Activated naive CD4-positive, alpha-beta T cell treated with anti-CD3 and anti-CD28 coated beads for 36 hours (primary cell): Measurements from ENCODE around the gene TSPAN5. TPM values are rescaled to one million over a fixed set of nuclear protein-coding genes. Genes with fewer than 3 reads are reported as not detected.

Source experiments
- CTCF ChIA-PET: fragments of 350-600 bp; sonication (Branson Sonifier 250); formaldehyde crosslinking; loops from one replicate; lab custom pipeline; 2021; ENCODE audit warnings: antibody characterized with exemption; lab: Charles Lee
- DNase-seq: peaks from one replicate; pipeline ENCODE4 v3.0.0-alpha.2; 2020
- H3K27ac Mint-ChIP-seq: one replicate; pipeline ENCODE4 v1.8.0; 2021; ENCODE audit warnings: mild to moderate bottlenecking, mixed read lengths
- H3K27me3 Mint-ChIP-seq: one replicate; pipeline ENCODE4 v1.8.0; 2021; ENCODE audit warnings: low read depth, mixed read lengths
- H3K36me3 Mint-ChIP-seq: one replicate; pipeline ENCODE4 v1.8.0; 2021; ENCODE audit warnings: low read depth, mixed read lengths
- H3K4me1 Mint-ChIP-seq: one replicate; pipeline ENCODE4 v1.8.0; 2021; ENCODE audit warnings: low read depth, mixed read lengths
- H3K4me3 Mint-ChIP-seq: one replicate; pipeline ENCODE4 v1.8.0; 2021; ENCODE audit warnings: mild to moderate bottlenecking, moderate library complexity, mixed read lengths
- H3K9me3 Mint-ChIP-seq: one replicate; pipeline ENCODE4 v1.8.0; 2021; ENCODE audit warnings: mixed read lengths
- intact Hi-C: fragments of 100-400 bp; cut with micrococcal nuclease; formaldehyde crosslinking; loops from one replicate; pipeline ENCODE4 v1.15.1; 2023
- total RNA-seq, 2 experiments: library from RNA; stranded (reverse); gene quantifications; one replicate each; pipeline ENCODE4 v1.2.3, GENCODE V29; 2021

Gene TSPAN5
- total RNA-seq, 2 experiments from 2014 or later: 12.5 to 13.1 TPM

DNA sequence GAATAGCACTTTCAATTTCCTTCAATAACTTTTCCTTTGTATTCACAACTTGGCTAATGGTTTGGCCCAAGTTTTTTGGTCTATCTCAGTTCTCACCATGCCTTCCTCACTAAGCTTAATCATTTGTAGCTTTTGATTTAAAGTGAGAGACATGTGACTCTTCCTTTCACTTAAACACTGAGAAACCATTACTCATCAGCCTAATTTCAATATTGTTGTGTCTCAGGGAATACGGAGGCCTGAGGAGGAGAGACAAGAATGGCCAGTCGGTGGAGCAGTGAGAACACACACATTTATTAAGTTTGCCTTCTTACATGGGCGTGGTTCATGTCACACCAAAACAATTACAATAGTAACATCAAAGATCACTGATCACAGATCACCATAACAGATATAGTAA, 56.7 kb downstream of the TSPAN5 start:
- DNase-seq: peak; percentile 63
- Mint-ChIP-seq H3K9me3 (peaks cover 10% of the 10 kb centered on the region), H3K36me3 (peaks cover 13% of the 10 kb centered on the region), H3K4me3 (peak overlapping the region; percentile 41), H3K4me1 (peaks cover 46% of the 10 kb centered on the region), H3K27ac (peak overlapping the region; percentile 84), H3K27me3 (no peaks in the 10 kb centered on the region)
- intact Hi-C loops: loop anchor here (1.0 to 5.0 kb wide), 18 partner anchors 23 to 1246 kb away; partner anchors contain the start of genes METAP1, STPG2 and TSPAN5
- CTCF ChIA-PET: interaction anchor here (0.6 to 1.4 kb wide), 9 partner anchors 19 to 134 kb away, joined by 3 to 5 read pairs (median 3); partner anchors contain the start of gene TSPAN5

DNA sequence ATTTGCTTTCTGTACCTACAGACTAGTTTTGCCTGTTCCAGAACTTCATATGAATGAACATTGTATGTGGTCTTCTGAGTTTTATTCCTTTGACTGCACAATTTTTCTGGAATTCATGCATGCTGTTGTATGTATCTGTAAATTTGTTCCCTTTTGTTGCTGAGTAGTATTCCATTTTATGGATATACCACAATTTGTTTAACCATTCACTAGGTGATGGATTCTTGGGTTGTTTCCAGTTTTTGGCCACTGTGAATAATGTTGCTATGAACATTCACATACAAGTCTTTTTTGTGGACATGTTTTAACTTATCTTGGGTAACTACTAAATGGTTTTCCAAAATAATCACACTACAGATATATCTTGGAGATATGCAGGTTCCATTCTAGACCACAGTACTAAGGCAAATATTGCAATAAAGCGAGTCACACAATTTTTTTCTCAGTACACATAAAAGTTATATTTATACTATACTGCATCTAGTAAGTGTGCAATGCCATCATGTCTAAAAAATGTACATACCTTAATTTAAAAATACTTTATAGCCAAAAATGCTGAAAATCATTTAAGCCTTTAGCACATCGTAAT, 58.7 kb downstream of the TSPAN5 start:
- H3K4me3 Mint-ChIP-seq: no peak overlapping the region
- CTCF ChIA-PET: interaction anchor here (1.0 kb wide), 1 partner anchor 46 kb away, joined by 3 read pairs; no protein-coding TSS in a partner anchor
- H3K36me3 Mint-ChIP-seq: peaks cover 10% of the 10 kb centered on the region
- H3K4me1 Mint-ChIP-seq: peaks cover 40% of the 10 kb centered on the region
- H3K9me3 Mint-ChIP-seq: peaks cover 10% of the 10 kb centered on the region
- H3K27me3 Mint-ChIP-seq: no peaks in the 10 kb centered on the region
- intact Hi-C loops: loop anchor here (2.0 to 5.0 kb wide), 8 partner anchors 89 to 1248 kb away; no protein-coding TSS in a partner anchor
- DNase-seq: no peak
- no peak overlapping the region for H3K27ac Mint-ChIP-seq

DNA sequence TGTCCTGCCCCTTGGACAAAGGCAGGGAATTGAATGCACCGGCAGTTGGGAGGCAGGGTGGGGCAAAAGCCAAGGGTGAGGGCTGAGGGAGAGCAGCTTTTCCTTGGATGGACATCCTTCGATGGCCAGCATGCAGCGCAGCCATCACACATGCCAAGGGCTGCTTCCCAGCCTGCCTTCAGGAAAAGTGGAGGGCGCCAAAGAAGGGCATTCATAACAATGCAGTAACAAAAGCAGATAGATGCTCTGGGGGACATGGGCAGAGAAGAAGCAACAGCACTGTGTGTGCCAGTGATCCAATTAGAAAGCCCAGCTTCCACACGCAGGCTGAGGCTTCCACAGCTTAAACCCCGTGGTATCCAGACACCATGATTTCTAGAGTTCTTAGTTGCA, 71.5 kb downstream of the TSPAN5 start:
- Mint-ChIP-seq H3K36me3 (peaks cover 2% of the 10 kb centered on the region), H3K4me1 (peaks cover 17% of the 10 kb centered on the region), H3K27ac (no peak overlapping the region), H3K4me3 (no peak overlapping the region), H3K9me3 (no peaks in the 10 kb centered on the region), H3K27me3 (no peaks in the 10 kb centered on the region)
- CTCF ChIA-PET: no interaction called here
- intact Hi-C loops: no loop called here
- DNase-seq: no peak

DNA sequence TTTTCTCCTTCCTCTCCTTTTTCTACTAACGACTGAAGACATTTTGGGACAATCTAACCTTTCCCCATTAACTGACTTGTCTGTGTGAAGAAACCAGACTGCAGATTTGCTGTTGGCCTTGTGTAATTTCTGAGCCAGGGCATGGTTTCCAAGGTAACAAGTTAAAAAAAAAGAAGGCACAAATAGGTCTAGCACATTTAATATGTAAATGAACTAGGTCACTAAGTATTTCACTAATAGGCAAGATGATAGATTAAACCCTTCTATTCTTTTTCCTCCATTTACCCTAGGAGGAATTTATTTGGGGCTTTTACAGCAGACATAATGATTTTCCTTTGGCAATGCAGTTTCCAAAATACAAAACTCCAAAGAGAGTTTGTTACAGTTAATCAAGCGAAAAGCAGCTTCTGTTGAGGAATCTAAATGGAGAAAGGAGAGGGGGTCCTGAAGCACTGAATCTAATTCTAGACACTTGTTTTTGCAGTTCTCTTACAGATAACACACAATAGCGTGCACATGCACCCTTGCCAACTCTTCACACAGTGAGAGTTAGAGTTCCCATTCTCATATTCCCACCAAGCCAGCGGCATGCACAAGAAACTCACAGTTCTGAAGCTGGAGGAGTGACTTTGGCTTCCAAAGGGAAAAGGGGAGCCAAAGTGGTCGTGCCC, 72.0 kb downstream of the TSPAN5 start:
- Mint-ChIP-seq H3K9me3 (no peaks in the 10 kb centered on the region), H3K27me3 (no peaks in the 10 kb centered on the region), H3K36me3 (peaks cover 2% of the 10 kb centered on the region), H3K4me3 (no peak overlapping the region), H3K4me1 (peaks cover 22% of the 10 kb centered on the region), H3K27ac (no peak overlapping the region)
- CTCF ChIA-PET: no interaction called here
- intact Hi-C loops: no loop called here
- no peak for DNase-seq

DNA sequence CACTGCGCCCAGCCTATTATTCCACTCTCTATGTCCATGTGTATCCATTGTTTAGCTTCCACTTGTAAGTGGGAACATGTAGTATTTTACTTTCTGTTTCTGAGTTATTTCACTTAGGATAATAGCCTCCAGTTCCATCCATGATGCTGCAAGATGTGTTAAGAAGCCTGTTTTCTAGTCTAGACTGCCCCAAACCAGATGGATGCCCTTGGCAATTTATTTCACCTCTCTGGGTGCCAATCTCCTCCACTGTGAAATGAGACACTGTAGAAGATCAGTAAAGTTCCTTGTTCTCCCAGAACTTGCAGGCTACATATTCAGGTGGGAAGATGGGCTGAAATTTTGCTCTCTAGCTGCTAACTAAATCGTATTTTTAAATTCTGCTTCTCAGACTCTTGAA, 72.8 kb downstream of the TSPAN5 start:
- Mint-ChIP-seq H3K36me3 (peaks cover 2% of the 10 kb centered on the region), H3K27ac (no peak overlapping the region), H3K4me1 (peaks cover 29% of the 10 kb centered on the region), H3K27me3 (no peaks in the 10 kb centered on the region), H3K4me3 (no peak overlapping the region), H3K9me3 (no peaks in the 10 kb centered on the region)
- intact Hi-C loops: no loop called here
- CTCF ChIA-PET: no interaction called here
- DNase-seq: no peak

DNA sequence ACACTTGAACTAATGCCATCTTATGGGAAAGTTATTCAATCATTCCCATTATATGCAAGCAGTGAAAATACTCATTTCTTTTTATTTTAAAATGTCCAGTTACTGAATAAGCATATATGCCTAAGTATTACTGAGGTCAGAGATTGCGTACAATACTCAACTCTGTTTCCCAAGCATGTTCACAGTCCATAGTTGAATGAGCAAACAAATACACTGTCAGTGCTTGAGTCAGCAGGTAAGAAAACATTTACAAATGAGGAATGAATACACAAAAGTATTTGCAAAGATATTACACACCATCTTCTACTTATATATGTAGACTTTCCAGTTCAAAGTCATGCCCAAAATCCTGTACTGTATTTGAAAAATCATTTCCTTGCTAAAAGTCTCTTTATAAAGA, 74.1 kb downstream of the TSPAN5 start:
- peaks cover 29% of the 10 kb centered on the region for H3K4me1 Mint-ChIP-seq
- CTCF ChIA-PET: interaction anchor here (0.8 to 0.9 kb wide), 2 partner anchors 25 to 29 kb away, joined by 3 read pairs; no protein-coding TSS in a partner anchor
- H3K27me3 Mint-ChIP-seq: no peaks in the 10 kb centered on the region
- intact Hi-C loops: no loop called here
- no peak for DNase-seq
- H3K27ac Mint-ChIP-seq: no peak overlapping the region
- H3K4me3 Mint-ChIP-seq: no peak overlapping the region
- H3K9me3 Mint-ChIP-seq: no peaks in the 10 kb centered on the region
- H3K36me3 Mint-ChIP-seq: peaks cover 2% of the 10 kb centered on the region

DNA sequence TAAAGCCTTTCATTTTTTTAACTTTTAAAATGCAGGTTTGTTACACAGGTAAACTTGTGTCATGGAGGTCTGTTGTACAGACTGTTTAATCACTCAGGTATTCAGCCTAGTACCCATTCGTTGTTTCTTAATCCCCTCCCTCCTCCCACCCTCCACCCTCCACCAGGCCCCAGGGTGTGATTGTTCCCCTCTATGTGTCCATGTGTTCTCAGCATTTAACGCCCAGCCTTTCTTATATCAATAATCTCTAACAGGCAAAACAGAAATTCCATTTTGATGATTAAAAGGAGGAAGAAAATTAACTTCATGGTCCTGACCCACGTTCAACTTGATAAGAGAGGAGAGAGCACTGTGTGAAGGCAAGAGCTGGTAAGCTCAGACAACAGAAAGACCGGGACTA, 75.1 kb downstream of the TSPAN5 start:
- H3K27ac Mint-ChIP-seq: no peak overlapping the region
- H3K9me3 Mint-ChIP-seq: no peaks in the 10 kb centered on the region
- no peaks in the 10 kb centered on the region for H3K27me3 Mint-ChIP-seq

DNA sequence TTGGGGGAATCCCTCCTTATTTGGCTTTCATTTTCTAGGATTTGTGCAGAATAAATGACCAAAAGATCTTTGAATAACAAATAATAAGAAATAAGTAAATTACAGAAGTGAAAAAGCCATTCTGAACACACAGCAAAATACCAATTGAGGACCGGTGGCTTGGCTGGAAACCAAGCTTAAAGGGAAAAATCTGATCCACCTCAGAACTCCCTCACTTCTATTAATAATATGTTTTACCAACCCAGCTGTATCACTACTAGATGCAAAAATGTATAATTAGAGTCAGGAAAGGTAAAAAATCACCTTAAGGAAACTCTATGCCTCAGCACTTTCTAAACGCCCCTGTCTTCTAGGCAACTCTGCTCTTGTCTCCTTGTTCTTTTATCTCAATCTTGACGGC, 77.3 kb downstream of the TSPAN5 start:
- no peaks in the 10 kb centered on the region for H3K27me3 Mint-ChIP-seq
- intact Hi-C loops: no loop called here
- no peak for DNase-seq
- no peak overlapping the region for H3K4me3 Mint-ChIP-seq
- CTCF ChIA-PET: no interaction called here
- H3K27ac Mint-ChIP-seq: no peak overlapping the region
- H3K4me1 Mint-ChIP-seq: peaks cover 45% of the 10 kb centered on the region
- peaks cover 3% of the 10 kb centered on the region for H3K36me3 Mint-ChIP-seq
- no peaks in the 10 kb centered on the region for H3K9me3 Mint-ChIP-seq

More for the DNA sequence above, 75.1 kb downstream of the TSPAN5 start:
- peaks cover 38% of the 10 kb centered on the region for H3K4me1 Mint-ChIP-seq
- CTCF ChIA-PET: interaction anchor here (0.9 kb wide), 1 partner anchor 26 kb away, joined by 3 read pairs; no protein-coding TSS in a partner anchor
- intact Hi-C loops: no loop called here
- H3K4me3 Mint-ChIP-seq: no peak overlapping the region
- H3K36me3 Mint-ChIP-seq: peaks cover 2% of the 10 kb centered on the region
- DNase-seq: no peak

DNA sequence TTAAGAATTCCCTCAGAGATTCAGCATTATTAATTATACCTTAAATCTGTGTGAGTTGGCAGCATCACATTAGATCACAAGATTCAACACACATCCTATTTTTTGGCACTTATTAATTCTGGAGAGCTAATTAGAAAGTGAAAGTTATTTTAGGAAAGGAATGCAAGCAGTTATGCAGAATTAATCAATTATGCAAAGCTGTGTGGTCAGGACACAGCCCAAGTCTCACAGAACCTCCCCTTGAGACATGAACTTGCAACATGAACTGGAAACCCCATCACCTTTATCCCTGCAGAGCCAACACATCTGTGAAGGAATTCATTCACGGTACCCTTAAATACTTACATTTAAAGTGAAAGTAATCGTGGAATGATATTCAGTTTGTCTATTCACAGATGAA, 80.5 kb downstream of the TSPAN5 start:
- no peak for DNase-seq
- no peak overlapping the region for H3K27ac Mint-ChIP-seq
- intact Hi-C loops: no loop called here
- no peaks in the 10 kb centered on the region for H3K27me3 Mint-ChIP-seq
- H3K36me3 Mint-ChIP-seq: peaks cover 13% of the 10 kb centered on the region
- CTCF ChIA-PET: no interaction called here
- H3K4me1 Mint-ChIP-seq: peaks cover 43% of the 10 kb centered on the region
- H3K9me3 Mint-ChIP-seq: no peaks in the 10 kb centered on the region
- no peak overlapping the region for H3K4me3 Mint-ChIP-seq

DNA sequence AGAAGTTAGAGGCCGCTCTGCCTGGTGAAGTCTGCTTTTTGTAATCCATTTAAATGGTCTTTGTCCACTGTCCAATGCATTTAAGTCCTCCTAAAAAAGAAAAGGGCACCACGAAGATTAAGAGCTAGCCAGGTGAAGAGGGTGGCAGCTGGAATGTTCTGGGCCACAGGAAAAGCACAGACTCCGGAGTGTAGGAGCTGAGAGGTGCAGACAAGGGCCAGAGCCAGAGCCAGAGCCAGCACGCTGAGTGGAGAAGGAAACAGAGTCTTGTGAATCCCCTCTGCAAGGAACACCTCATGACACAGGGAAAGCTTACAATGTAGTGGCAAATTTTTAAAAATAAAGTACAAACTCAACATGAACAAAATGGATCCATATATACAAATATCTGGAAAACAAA, 83.6 kb downstream of the TSPAN5 start:
- Mint-ChIP-seq H3K4me1 (peaks cover 42% of the 10 kb centered on the region), H3K36me3 (peaks cover 11% of the 10 kb centered on the region), H3K4me3 (no peak overlapping the region), H3K27ac (no peak overlapping the region), H3K9me3 (no peaks in the 10 kb centered on the region), H3K27me3 (no peaks in the 10 kb centered on the region)
- CTCF ChIA-PET: interaction anchor here (1.1 kb wide), 1 partner anchor 107 kb away, joined by 5 read pairs; no protein-coding TSS in a partner anchor
- no peak for DNase-seq
- intact Hi-C loops: no loop called here

DNA sequence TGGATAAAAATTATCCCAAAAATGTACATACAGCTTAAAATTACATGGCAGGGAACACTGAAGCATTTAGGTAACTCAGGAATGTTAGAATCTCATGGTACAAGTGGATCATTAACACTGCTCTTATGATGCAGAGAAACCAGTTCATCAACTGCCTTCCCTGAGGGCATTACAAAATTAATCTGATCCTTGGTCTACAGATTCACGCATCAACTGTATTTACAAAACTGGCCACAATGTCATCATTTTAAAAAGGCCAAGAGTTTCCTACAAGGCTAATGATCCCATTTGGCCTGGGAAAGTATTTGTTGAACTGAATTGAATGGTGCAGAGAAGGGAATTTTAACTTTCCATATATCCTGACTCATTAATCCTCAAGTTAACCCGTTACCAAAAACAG, 84.6 kb downstream of the TSPAN5 start:
- no peak overlapping the region for H3K27ac Mint-ChIP-seq
- intact Hi-C loops: no loop called here
- H3K4me3 Mint-ChIP-seq: no peak overlapping the region
- peaks cover 11% of the 10 kb centered on the region for H3K36me3 Mint-ChIP-seq
- DNase-seq: no peak
- H3K27me3 Mint-ChIP-seq: no peaks in the 10 kb centered on the region
- CTCF ChIA-PET: no interaction called here
- no peaks in the 10 kb centered on the region for H3K9me3 Mint-ChIP-seq
- peaks cover 42% of the 10 kb centered on the region for H3K4me1 Mint-ChIP-seq

DNA sequence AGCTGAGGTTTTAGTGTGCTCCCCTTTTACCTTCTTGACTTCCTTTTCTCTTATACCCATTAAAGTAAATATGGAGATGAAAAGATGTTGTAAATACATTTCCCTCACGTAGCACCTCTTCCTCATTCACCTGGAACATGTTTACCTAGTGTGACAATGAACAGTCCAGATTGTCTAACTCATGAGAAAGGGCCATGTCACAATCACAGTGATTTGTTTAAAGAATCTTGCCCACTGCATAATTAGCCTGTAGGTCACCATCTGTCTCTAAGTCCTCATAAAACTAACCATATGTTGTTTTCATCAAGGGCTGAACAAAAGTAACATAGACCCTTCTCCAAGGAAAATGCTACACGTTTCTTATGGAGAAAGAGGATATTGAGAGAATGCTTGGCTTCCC, 85.7 kb downstream of the TSPAN5 start:
- Mint-ChIP-seq H3K36me3 (peaks cover 11% of the 10 kb centered on the region), H3K9me3 (no peaks in the 10 kb centered on the region), H3K27me3 (no peaks in the 10 kb centered on the region), H3K27ac (no peak overlapping the region), H3K4me1 (peaks cover 32% of the 10 kb centered on the region), H3K4me3 (no peak overlapping the region)
- CTCF ChIA-PET: interaction anchor here (0.6 to 1.9 kb wide), 2 partner anchors 105 to 483 kb away, joined by 3 to 5 read pairs; no protein-coding TSS in a partner anchor
- no peak for DNase-seq
- intact Hi-C loops: no loop called here
